ENCODE results near the gene TDRD1.

The TDRD1 gene

DNA sequence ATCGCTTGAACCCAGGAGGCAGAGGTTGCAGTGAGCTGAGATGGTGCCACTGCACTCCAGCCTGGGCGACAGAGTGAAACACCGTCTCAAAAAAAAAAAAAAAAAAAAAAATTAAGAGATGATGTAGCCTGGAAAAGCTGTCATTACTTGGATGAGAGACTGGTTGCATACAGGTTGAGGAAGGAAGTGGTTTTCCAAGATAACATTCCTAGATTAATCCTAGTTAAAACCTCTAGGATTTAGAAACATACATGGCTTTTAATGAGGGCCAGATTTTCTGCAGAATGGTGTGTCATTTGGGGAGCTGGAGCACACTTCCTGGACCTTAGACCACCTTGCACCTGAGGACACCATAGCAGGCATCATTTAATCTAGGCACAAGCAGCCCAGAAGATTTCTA, 77.7 kb downstream of the TDRD1 start:
- Histone ChIP-seq H3K9me3 (ENCODE audit: insufficient read depth, low read depth, low read length) (no peaks in the 10 kb centered on the region), H3K36me3 (ENCODE audit: insufficient read depth, low read depth, low read length) (no peaks in the 10 kb centered on the region), H3K4me1 (ENCODE audit: insufficient read depth, low read length) (no peaks in the 10 kb centered on the region), H3K4me3 (ENCODE audit: low read length) (no peak overlapping the region), H3K27ac (ENCODE audit: low read length) (no peak overlapping the region), H3K27me3 (ENCODE audit: insufficient read depth, low read length) (no peaks in the 10 kb centered on the region), H3K9ac (ENCODE audit: low read depth, low read length) (no peak overlapping the region)

DNA sequence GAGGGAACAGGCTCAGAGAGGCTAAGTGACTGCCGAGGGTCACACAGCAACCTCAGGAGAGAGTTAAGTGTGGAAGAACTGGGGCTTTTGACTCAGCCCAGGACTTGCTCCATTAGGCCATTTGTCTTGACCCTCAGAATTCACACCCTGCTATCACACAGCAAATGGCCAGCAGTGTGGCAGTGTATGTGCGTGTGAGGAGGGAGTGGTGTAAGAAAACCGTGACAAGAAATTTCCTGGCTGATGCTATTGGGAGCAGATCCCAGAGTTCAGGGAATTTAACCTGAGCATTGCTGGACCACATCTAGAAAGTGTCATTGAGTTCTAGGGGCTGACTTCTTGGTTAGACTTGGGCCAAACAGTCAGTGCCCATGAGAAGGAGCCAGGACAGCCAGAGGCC, 78.3 kb downstream of the TDRD1 start:
- H3K27ac ChIP-seq (ENCODE audit: low read length), result no peak overlapping the region
- no peak overlapping the region for H3K9ac ChIP-seq (ENCODE audit: low read depth, low read length)
- H3K4me1 ChIP-seq (ENCODE audit: insufficient read depth, low read length), result no peaks in the 10 kb centered on the region
- no peaks in the 10 kb centered on the region for H3K9me3 ChIP-seq (ENCODE audit: insufficient read depth, low read depth, low read length)
- H3K36me3 ChIP-seq (ENCODE audit: insufficient read depth, low read depth, low read length), result no peaks in the 10 kb centered on the region
- no peak overlapping the region for H3K4me3 ChIP-seq (ENCODE audit: low read length)
- H3K27me3 ChIP-seq (ENCODE audit: insufficient read depth, low read length), result no peaks in the 10 kb centered on the region

GRCh38 chr10:114258274-114258840, 79.2 kb downstream of the TDRD1 start:
- Histone ChIP-seq H3K4me1 (ENCODE audit: insufficient read depth, low read length) (no peaks in the 10 kb centered on the region), H3K9ac (ENCODE audit: low read depth, low read length) (no peak overlapping the region), H3K4me3 (ENCODE audit: low read length) (no peak overlapping the region), H3K36me3 (ENCODE audit: insufficient read depth, low read depth, low read length) (no peaks in the 10 kb centered on the region), H3K27ac (ENCODE audit: low read length) (no peak overlapping the region), H3K27me3 (ENCODE audit: insufficient read depth, low read length) (no peaks in the 10 kb centered on the region), H3K9me3 (ENCODE audit: insufficient read depth, low read depth, low read length) (no peaks in the 10 kb centered on the region)

DNA sequence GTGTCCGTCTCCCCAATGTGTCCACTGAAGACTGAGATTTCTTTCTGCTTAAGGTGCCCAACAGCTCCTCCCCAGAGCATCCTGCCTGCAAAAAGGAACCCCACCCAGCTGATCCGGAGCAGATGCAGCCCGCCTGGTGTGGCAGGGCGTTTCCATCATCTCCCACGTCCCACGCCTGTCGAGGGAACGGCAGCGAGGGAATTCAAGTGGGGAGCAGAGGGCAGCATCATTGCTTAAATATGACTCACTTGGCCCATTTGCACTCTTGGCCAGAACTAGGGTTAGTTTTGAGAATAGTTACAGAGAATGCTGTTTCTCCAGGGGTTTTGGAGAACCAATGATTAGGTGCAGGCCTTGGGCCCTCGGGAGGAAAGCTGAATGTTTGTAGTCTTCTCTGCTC, 80.7 kb downstream of the TDRD1 start:
- H3K4me3 ChIP-seq (ENCODE audit: low read length), result no peak overlapping the region
- no peaks in the 10 kb centered on the region for H3K9me3 ChIP-seq (ENCODE audit: insufficient read depth, low read depth, low read length)
- H3K4me1 ChIP-seq (ENCODE audit: insufficient read depth, low read length), result no peaks in the 10 kb centered on the region
- H3K27ac ChIP-seq (ENCODE audit: low read length), result no peak overlapping the region
- no peak overlapping the region for H3K9ac ChIP-seq (ENCODE audit: low read depth, low read length)
- H3K27me3 ChIP-seq (ENCODE audit: insufficient read depth, low read length), result no peaks in the 10 kb centered on the region
- no peaks in the 10 kb centered on the region for H3K36me3 ChIP-seq (ENCODE audit: insufficient read depth, low read depth, low read length)

- Histone ChIP-seq H3K9ac (ENCODE audit: low read depth, low read length) (no peak overlapping the region), H3K27me3 (ENCODE audit: insufficient read depth, low read length) (no peaks in the 10 kb centered on the region), H3K4me1 (ENCODE audit: insufficient read depth, low read length) (no peaks in the 10 kb centered on the region), H3K9me3 (ENCODE audit: insufficient read depth, low read depth, low read length) (no peaks in the 10 kb centered on the region), H3K4me3 (ENCODE audit: low read length) (no peak overlapping the region), H3K36me3 (ENCODE audit: insufficient read depth, low read depth, low read length) (no peaks in the 10 kb centered on the region), H3K27ac (ENCODE audit: low read length) (no peak overlapping the region)
Observed at GRCh38 chr10:114260366-114260765, 81.2 kb downstream of the TDRD1 start.

GRCh38 chr10:114261076-114261475, 81.9 kb downstream of the TDRD1 start:
- Histone ChIP-seq H3K4me1 (ENCODE audit: insufficient read depth, low read length) (no peaks in the 10 kb centered on the region), H3K9me3 (ENCODE audit: insufficient read depth, low read depth, low read length) (no peaks in the 10 kb centered on the region), H3K27me3 (ENCODE audit: insufficient read depth, low read length) (no peaks in the 10 kb centered on the region), H3K27ac (ENCODE audit: low read length) (no peak overlapping the region), H3K36me3 (ENCODE audit: insufficient read depth, low read depth, low read length) (no peaks in the 10 kb centered on the region), H3K9ac (ENCODE audit: low read depth, low read length) (no peak overlapping the region), H3K4me3 (ENCODE audit: low read length) (no peak overlapping the region)

GRCh38 chr10:114262496-114262895, 83.3 kb downstream of the TDRD1 start:
- no peak overlapping the region for H3K9ac ChIP-seq (ENCODE audit: low read depth, low read length)

GRCh38 chr10:114265392-114266053, 86.4 kb downstream of the TDRD1 start:
- no peaks in the 10 kb centered on the region for H3K27me3 ChIP-seq (ENCODE audit: insufficient read depth, low read length)
- no peaks in the 10 kb centered on the region for H3K36me3 ChIP-seq (ENCODE audit: insufficient read depth, low read depth, low read length)
- no peaks in the 10 kb centered on the region for H3K4me1 ChIP-seq (ENCODE audit: insufficient read depth, low read length)
- H3K9me3 ChIP-seq (ENCODE audit: insufficient read depth, low read depth, low read length), result no peaks in the 10 kb centered on the region
- H3K27ac ChIP-seq (ENCODE audit: low read length), result no peak overlapping the region
- no peak overlapping the region for H3K9ac ChIP-seq (ENCODE audit: low read depth, low read length)
- H3K4me3 ChIP-seq (ENCODE audit: low read length), result no peak overlapping the region

More at GRCh38 chr10:114262496-114262895, 83.3 kb downstream of the TDRD1 start:
- H3K27me3 ChIP-seq (ENCODE audit: insufficient read depth, low read length), result no peaks in the 10 kb centered on the region
- H3K36me3 ChIP-seq (ENCODE audit: insufficient read depth, low read depth, low read length), result no peaks in the 10 kb centered on the region
- H3K27ac ChIP-seq (ENCODE audit: low read length), result no peak overlapping the region
- H3K4me3 ChIP-seq (ENCODE audit: low read length), result no peak overlapping the region
- H3K9me3 ChIP-seq (ENCODE audit: insufficient read depth, low read depth, low read length), result no peaks in the 10 kb centered on the region
- no peaks in the 10 kb centered on the region for H3K4me1 ChIP-seq (ENCODE audit: insufficient read depth, low read length)

- no peak overlapping the region for H3K9ac ChIP-seq (ENCODE audit: low read depth, low read length)
- no peak overlapping the region for H3K27ac ChIP-seq (ENCODE audit: low read length)
- H3K27me3 ChIP-seq (ENCODE audit: insufficient read depth, low read length), result no peaks in the 10 kb centered on the region
- no peak overlapping the region for H3K4me3 ChIP-seq (ENCODE audit: low read length)
- H3K36me3 ChIP-seq (ENCODE audit: insufficient read depth, low read depth, low read length), result no peaks in the 10 kb centered on the region
- no peaks in the 10 kb centered on the region for H3K4me1 ChIP-seq (ENCODE audit: insufficient read depth, low read length)
- H3K9me3 ChIP-seq (ENCODE audit: insufficient read depth, low read depth, low read length), result no peaks in the 10 kb centered on the region
Observed at GRCh38 chr10:114266521-114266920, 87.4 kb downstream of the TDRD1 start.

- H3K4me3 ChIP-seq (ENCODE audit: low read length), result no peak overlapping the region
- no peak overlapping the region for H3K27ac ChIP-seq (ENCODE audit: low read length)
- H3K36me3 ChIP-seq (ENCODE audit: insufficient read depth, low read depth, low read length), result no peaks in the 10 kb centered on the region
- H3K27me3 ChIP-seq (ENCODE audit: insufficient read depth, low read length), result no peaks in the 10 kb centered on the region
- no peaks in the 10 kb centered on the region for H3K4me1 ChIP-seq (ENCODE audit: insufficient read depth, low read length)
- H3K9me3 ChIP-seq (ENCODE audit: insufficient read depth, low read depth, low read length), result no peaks in the 10 kb centered on the region
- no peak overlapping the region for H3K9ac ChIP-seq (ENCODE audit: low read depth, low read length)
Observed at GRCh38 chr10:114271075-114271778, 92.1 kb downstream of the TDRD1 start.

DNA sequence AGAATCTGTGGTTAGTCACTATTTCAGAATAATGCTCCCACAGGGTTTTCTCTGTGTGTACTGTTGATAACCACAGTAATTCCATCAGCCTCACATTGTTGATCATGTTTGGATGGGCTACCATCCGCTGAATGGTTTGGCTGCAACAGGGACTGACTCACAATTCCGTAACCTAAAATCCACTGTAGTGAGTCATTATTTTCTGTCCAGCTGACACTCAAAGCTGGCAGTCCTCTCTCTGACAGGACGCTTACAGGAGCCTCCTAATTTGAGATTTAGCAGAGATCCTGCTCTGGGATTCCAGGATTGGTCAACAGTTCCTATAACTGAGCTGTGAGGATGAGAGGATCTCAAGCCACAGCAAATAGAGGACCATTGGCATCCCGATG, 92.6 kb downstream of the TDRD1 start:
- H3K9ac ChIP-seq (ENCODE audit: low read depth, low read length), result no peak overlapping the region
- no peak overlapping the region for H3K27ac ChIP-seq (ENCODE audit: low read length)
- no peaks in the 10 kb centered on the region for H3K4me1 ChIP-seq (ENCODE audit: insufficient read depth, low read length)
- H3K9me3 ChIP-seq (ENCODE audit: insufficient read depth, low read depth, low read length), result no peaks in the 10 kb centered on the region
- H3K36me3 ChIP-seq (ENCODE audit: insufficient read depth, low read depth, low read length), result no peaks in the 10 kb centered on the region
- no peak overlapping the region for H3K4me3 ChIP-seq (ENCODE audit: low read length)
- no peaks in the 10 kb centered on the region for H3K27me3 ChIP-seq (ENCODE audit: insufficient read depth, low read length)

DNA sequence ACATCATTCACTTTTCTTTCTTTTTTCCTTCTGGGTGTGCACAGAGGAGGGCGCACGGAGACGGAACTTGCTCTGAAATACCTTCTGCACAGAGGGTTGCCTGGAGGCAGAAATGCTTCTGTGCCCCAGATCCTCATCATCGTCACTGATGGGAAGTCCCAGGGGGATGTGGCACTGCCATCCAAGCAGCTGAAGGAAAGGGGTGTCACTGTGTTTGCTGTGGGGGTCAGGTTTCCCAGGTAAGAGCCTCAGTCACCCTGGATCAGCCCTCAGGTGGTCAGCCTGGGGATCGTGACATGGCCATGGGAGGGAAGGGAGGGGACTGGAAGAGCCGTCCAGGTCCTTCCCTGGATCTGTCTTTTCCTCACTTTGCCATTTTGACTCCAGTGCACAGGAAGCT, 93.5 kb downstream of the TDRD1 start:
- no peak overlapping the region for H3K27ac ChIP-seq (ENCODE audit: low read length)
- H3K27me3 ChIP-seq (ENCODE audit: insufficient read depth, low read length), result no peaks in the 10 kb centered on the region
- no peaks in the 10 kb centered on the region for H3K36me3 ChIP-seq (ENCODE audit: insufficient read depth, low read depth, low read length)
- H3K9me3 ChIP-seq (ENCODE audit: insufficient read depth, low read depth, low read length), result no peaks in the 10 kb centered on the region
- no peak overlapping the region for H3K4me3 ChIP-seq (ENCODE audit: low read length)
- H3K9ac ChIP-seq (ENCODE audit: low read depth, low read length), result no peak overlapping the region
- no peaks in the 10 kb centered on the region for H3K4me1 ChIP-seq (ENCODE audit: insufficient read depth, low read length)
